GM21576 (cell line): Measurements from ENCODE around the gene NUBP2.

Experiments
- ATAC-seq: cut with Tn5 transposase; IDR thresholded peaks from one replicate; pipeline ENCODE4 v1.9.1; 2021; ENCODE audit warnings: mild to moderate bottlenecking, moderate library complexity; ENCODE audit not compliant: unreplicated experiment

The NUBP2 gene, protein sequence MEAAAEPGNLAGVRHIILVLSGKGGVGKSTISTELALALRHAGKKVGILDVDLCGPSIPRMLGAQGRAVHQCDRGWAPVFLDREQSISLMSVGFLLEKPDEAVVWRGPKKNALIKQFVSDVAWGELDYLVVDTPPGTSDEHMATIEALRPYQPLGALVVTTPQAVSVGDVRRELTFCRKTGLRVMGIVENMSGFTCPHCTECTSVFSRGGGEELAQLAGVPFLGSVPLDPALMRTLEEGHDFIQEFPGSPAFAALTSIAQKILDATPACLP

GRCh38 chr16:1782408-1783264 lies at the start of gene NUBP2, which contains the start of gene SPSB3:
TSS of gene NUBP2 (plus strand) at chr16:1782960. CDS start at chr16:1783021, 61 bp downstream.
TSS of gene SPSB3 (minus strand) at chr16:1782571. CDS start at chr16:1781483, 1,088 bp downstream.
- peak; percentile 80 for ATAC-seq

GRCh38 chr16:1734123-1734522 lies 48.6 kb upstream of the NUBP2 start:
- no peak for ATAC-seq

- no peak for ATAC-seq
Measured at GRCh38 chr16:1734816-1735215, 47.9 kb upstream of the NUBP2 start.

DNA sequence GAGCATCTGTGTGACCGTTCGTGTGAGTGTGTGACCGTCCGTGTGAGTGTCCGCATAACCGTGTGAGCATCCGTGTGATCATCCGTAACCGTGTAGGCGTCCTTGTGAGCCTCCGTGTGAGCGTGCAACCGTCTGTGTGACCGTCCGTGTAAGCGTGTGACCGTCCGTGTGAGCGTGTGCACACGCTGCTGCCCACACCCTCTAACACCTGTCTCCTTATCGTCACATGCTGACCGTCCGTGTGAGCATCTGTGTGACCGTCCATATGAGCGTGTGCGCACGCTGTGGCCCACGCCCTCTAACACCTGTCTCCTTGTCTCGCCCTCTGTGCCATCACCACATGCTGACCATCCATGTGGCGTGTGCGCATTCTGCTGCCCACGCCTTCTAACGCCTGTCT lies 42.5 kb upstream of the NUBP2 start:
- ATAC-seq: no peak

- ATAC-seq: no peak
Measured at GRCh38 chr16:1740781-1741490, 41.8 kb upstream of the NUBP2 start.

DNA sequence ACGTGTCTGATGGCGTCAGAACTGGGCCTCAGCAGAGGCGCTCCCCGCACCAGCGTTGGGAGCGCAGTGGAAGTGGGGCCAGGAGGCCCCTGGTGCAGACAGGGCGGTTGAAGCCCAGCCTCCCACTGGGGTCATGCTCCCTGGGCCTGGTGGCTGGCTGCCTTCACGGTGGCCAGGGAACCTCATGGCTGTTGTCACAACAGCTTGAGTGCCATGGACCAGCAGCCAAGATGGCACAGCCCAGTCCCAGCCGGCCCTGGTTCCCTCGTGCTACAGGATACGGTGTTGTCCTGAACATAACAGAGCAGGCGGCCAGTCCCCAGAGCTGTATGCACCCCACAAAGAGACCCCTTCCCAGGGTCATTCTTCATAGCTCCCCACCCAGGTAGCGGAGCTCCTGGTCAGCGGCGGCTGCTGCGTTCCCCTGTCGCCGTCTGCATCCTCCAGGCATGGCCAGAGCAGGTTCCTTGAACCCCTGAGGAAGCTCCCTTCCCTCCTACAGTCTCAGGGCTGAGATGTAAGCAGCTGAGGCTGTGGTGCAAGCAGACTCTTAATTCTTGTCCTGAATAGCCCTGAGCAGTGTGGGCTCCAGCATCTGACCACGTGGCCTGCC lies 41.1 kb upstream of the NUBP2 start:
- no peak for ATAC-seq

DNA sequence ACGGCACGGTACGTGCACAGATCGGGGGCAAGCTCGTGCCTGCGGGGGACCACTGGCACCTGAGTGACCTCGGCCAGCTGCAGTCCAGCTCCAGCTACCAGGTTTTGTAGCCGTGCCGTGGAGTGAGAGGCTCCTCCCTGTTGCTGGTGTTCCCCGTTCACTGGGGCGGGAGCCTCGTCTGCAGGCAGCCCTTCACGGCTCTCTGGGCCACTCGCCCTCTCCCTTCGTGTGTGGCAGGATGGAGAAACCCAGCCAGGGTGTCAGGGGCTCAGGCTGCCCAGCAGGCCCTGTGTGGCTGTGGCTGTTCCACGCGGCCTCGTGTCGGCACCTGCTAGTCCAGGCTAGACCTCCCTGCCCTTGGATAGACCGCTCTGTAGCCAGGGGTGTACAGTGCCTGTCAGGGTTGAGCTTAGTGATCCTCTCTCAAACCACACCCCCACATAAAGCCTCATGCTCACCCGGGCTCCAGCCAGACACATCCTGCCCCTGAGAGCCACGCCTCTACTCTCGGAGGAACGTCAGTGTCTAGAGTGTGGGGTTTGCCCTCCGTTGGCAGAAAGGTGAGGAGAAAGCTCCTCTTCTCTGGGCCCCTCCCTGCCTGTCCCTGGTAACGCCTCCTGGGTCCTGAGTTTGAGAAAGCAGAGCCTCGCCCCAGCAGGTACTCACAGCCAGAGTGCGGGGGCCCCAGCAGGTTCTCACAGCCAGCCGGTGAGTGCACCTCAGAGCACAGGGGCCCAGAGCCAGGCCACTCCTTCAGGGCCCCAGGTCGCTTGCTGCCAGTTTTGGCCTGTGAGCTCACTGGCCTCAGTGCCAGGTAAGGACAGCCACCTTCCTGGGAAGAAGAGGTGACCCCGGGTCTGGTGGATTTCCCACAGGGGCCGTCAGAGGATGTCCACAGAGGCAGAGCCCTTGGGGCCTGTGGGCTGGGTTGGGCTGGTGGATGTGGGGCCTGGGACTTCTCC lies 39.1 kb upstream of the NUBP2 start:
- no peak for ATAC-seq

GRCh38 chr16:1744338-1744840 lies 38.4 kb upstream of the NUBP2 start:
- ATAC-seq: no peak

DNA sequence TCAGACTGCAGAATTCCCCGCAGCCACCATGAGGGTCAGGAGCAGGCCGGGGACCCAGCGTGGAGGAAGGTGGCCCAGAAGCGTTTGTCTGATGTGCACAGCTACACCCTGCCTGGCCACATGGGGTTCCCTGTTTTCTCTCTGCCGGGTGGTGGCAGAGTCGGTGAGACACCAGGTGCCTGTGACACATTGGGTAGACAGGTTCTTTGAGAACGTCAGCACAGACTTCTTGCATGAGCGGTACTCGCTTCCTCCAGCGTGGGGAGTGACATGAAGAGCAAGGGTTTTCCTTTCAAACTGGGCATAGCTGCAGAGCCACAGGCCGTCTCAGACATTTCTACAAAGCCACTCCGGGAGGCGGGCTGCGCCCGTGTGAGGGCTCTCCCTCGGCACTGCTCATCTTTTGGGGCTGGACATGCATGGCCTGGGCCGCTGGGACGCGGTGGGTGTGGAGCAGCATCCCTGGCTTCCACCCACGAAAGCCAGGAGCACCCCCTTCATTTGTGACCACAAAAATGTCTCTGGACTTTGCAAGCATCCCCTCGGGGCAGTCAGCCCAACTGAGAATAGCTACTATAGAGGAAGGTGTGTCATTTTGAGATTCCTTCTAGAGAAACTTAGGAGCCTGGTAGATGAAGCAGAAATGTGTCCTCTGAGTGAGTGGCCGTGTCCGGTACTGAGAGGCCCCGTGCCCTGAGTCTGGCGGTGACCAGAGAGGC lies 37.4 kb upstream of the NUBP2 start:
- ATAC-seq: no peak

- ATAC-seq: no peak
Measured at GRCh38 chr16:1745900-1746692, 36.7 kb upstream of the NUBP2 start.

- ATAC-seq: no peak
Measured at GRCh38 chr16:1746693-1747195, 36.0 kb upstream of the NUBP2 start.

DNA sequence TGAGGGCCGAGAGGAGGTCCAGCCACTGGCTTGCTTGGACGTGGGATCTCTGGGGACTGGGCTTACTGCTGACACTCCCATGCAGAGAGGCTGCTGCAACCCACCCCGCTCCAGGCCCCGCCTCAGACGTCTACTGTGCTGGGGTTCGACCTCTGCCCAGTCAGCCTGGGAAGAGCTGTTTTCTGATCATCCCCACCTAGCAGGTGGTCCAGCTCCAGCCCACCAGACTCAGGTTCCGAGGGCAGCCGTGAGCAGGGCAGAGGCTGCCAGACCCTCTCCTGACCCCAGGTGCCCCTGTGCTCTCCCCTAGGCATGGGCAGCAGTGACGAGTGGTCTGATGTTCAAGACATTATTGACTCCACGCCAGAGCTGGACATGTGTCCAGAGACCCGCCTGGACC lies 34.8 kb upstream of the NUBP2 start:
- ATAC-seq: no peak

DNA sequence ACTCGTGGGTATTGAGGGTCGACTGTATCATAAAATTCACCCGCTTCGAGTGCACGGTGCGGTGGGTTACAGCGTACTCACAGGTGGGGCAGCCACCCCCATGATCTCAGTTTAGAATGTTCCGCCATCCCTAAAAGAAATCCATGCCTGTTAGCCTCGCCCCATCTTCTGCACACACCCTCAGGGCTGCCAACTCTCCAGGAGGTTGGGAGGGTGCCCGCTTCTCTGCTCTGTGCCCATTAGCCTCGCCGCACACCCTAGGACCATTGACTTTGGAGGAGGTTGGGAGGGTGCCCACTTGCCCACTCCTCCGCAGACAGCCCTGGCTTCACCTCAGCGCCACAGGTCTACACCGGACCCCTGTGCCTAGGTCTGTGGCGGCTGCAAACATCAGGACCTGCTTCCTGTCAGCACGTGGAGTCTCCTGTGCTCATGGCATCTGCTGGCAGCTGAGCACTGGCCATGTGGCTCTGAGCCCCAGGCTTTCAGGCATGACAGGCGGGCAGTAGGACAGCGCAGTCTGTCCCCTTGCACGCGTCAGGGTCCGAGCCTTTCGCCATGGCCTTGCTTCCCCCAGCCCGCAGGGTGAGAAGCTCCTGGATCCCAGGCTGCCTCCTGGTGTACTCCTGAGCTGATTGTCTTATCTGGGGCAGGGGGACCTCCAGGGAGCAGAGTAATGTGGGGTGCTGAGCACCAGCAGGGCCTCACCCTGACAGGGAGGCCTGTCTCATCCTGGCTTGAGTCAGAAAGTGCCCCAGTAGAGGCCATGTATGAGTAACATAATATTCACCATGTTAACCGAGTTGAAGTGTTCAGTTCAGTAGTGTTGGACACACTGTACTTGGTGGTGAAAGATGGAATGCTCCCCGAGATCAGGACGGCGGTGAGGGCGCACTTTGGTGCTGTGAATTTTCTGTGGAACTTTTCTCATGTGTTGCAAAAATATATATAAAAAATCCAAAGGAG lies 33.3 kb upstream of the NUBP2 start:
- ATAC-seq: no peak

DNA sequence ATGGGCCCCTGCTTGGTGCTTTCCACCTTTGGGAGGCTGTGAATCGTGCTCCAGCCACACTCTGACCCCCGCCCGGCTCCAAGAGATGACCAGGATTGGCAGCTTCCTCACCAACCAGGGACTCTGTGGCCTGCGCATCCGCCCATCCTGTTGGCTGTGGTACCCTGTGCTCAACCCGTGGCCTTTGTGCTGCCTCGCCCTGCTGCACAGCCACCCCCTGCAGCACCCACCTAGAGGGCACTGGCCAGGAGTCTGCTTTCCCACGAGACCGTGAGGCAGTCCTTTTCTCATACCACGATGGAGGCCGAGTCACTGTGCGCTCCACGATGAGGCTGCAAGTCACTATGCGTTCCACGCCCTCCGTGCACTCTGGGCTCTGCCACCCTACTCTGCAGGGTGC lies 30.8 kb upstream of the NUBP2 start:
- no peak for ATAC-seq

DNA sequence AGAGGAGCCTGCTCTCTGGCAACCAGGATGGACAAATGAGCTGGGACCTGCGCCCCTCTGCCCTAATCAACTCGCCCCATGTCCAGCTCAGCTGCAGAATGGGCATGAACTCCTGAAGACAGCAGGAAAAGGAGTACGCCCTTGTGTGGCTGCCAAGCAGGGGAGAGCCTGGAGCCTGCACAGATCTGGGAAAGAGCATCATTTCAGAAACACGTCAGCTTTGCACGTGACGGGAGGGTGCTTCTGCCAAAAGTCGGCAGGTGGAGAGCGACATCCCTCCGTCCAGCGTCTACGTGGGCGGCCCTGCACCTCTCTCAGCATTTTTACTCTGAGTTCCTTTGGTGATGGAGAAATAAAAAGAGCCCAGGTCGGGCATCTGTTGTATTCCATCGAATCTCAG lies 29.9 kb upstream of the NUBP2 start:
- ATAC-seq: no peak

DNA sequence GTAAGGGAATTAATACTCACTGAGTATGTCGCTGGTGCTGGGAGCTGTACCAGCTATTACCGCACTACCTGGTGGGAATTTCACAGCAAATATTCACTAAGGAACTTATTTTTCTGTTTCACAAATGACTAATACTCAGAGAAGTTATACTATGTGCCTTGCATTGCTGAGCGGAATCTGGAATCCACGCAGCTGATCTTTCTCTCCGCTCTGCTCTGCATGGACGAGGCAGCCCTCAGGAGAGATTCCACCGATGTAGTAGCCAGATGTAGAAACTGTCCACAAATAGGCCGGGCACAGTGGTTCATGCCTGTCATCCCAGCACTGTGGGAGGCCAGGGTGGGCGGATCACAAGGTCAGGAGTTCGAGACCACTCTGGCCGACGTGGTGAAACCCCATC lies 28.6 kb upstream of the NUBP2 start:
- no peak for ATAC-seq
